ENCODE data around the gene XYLT1.

DNA sequence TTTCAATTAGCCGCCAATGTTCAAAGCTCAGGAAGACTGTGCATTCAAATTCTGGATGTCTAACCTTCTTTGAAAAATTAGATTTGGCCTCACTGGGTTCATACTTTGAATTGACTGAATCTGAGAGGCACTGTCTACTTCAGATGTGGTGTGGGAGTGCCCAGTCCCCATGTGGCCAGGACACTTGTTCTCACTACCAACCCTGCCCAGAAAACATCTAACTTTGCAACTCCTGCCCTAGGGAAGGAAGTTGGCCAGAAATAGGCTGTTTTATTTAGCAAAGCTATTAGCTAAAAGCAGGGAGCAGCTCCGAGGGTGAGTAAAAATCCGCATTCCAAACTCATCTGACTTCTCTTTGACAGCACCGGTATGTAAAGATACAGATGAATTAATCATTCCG lies 86.3 kb downstream of the XYLT1 start:
- TF ChIP-seq CTCF (IDR thresholded peaks at IDR 0.05) (no peak), ATF2 (CRISPR knock-in tag; IDR thresholded peaks at IDR 0.05; ENCODE audit: borderline replicate concordance, low read depth) (no peak), ESRRA (CRISPR knock-in tag; IDR thresholded peaks at IDR 0.05; ENCODE audit: borderline replicate concordance) (no peak), ATF3 (CRISPR knock-in tag; conservative IDR thresholded peaks at IDR 0.05) (no peak), CBFB (CRISPR knock-in tag; IDR thresholded peaks at IDR 0.05; ENCODE audit: low read depth) (no peak), SMAD4 (CRISPR knock-in tag; IDR thresholded peaks at IDR 0.05) (no peak), ZNF232 (CRISPR knock-in tag; IDR thresholded peaks at IDR 0.05) (no peak), NFE2L1 (CRISPR knock-in tag; IDR thresholded peaks at IDR 0.05) (no peak)
- TF ChIP-seq, protein P1, sequence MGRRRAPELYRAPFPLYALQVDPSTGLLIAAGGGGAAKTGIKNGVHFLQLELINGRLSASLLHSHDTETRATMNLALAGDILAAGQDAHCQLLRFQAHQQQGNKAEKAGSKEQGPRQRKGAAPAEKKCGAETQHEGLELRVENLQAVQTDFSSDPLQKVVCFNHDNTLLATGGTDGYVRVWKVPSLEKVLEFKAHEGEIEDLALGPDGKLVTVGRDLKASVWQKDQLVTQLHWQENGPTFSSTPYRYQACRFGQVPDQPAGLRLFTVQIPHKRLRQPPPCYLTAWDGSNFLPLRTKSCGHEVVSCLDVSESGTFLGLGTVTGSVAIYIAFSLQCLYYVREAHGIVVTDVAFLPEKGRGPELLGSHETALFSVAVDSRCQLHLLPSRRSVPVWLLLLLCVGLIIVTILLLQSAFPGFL (CRISPR knock-in tag; IDR thresholded peaks at IDR 0.05; ENCODE audit: borderline replicate concordance): no peak
